ENCODE measurements around the gene LINGO1. TPM values are rescaled to one million over a fixed set of nuclear protein-coding genes. Genes with fewer than 3 reads are reported as not detected.

LINGO1 gene
- total and polyA plus RNA-seq, 2 donors (not counting 1 experiment from before 2014, with no cell fraction given) = 0.05 TPM; not detected in 1

GRCh38 chr15:77666296-77666660 is 33.6 kb upstream of the LINGO1 start:
- H3K4me2 ChIP-seq (ENCODE audit: extremely low read depth, insufficient read depth, low read length) = no peak overlapping the region
- no peak for TF ChIP-seq EZH2 (IDR thresholded peaks at IDR 0.05; ENCODE audit: low read length, missing control alignments)
- DNase-seq (ENCODE audit: low read depth in 2 of 2) = no peak
- H3K36me3 ChIP-seq (ENCODE audit: control insufficient read depth, insufficient read depth, low read length) = no peaks in the 10 kb centered on the region
- no peaks in the 10 kb centered on the region for H3K4me1 ChIP-seq (ENCODE audit: control insufficient read depth, extremely low read depth, insufficient read depth, low read length)
- H3K9ac ChIP-seq (ENCODE audit: insufficient read depth, low read length) = no peak overlapping the region
- no peak overlapping the region for H3K4me3 ChIP-seq (replicated peaks in 1 of 4; ENCODE audit: control extremely low read depth in 1 of 4, insufficient read depth in 1 of 4, low read depth in 3 of 4, low read length in 4 of 4)
- H3K27me3 ChIP-seq (ENCODE audit: control insufficient read depth, insufficient read depth, low read length) = peaks cover 6% of the 10 kb centered on the region
- H3K79me2 ChIP-seq (ENCODE audit: control insufficient read depth, insufficient read depth, low read length) = no peaks in the 10 kb centered on the region
- no peaks in the 10 kb centered on the region for H4K20me1 ChIP-seq (ENCODE audit: control insufficient read depth, extremely low read depth, insufficient read depth, low read length)
- no peak overlapping the region for H2AFZ ChIP-seq (ENCODE audit: low read length)
- no peak overlapping the region for H3K27ac ChIP-seq (ENCODE audit: insufficient read depth, low read length)
- no peaks in the 10 kb centered on the region for H3K9me3 ChIP-seq (ENCODE audit: control insufficient read depth, insufficient read depth, low read depth, low read length)

DNA sequence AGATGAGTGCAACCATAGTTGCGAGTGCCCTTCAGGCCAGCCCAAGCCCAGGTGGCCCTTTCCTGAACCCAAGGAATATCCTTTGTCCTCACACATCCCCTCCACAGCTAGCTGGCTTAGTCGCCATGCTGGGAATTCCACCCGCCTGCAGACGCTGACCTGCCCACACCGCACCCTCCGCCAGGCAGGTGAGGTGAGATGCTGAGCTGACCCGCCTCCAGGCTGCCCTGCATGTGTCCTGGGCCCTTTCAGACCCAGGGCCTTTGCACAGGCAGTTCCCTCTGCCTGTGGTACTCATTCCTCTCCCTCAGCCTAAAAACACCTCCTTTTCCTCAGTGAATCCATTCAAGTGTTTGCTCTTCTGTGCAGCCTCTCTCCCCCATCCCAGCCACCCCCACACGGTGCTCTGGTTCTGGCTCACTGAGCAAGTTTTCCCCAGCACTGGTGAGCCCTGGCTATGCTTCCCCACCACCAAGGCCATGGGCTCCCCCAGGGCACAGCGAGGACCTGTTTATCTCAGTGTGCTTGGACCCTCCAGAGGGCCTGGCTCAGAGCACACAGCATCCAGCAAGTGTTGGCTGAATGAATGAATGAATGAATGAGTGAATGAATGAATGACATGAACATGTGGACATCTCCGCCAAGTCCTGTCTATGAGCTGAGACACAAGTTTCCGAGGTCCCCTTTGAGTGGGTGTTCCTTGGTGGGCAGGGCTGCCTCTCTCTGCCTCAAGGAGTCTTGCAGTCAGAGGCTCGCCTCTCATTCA is 33.0 kb upstream of the LINGO1 start:
- no peak overlapping the region for H3K4me2 ChIP-seq (ENCODE audit: extremely low read depth, insufficient read depth, low read length)
- no peak overlapping the region for H2AFZ ChIP-seq (ENCODE audit: low read length)
- TF ChIP-seq EZH2 (IDR thresholded peaks at IDR 0.05; ENCODE audit: low read length, missing control alignments) = no peak
- TF ChIP-seq CTCF (conservative IDR thresholded peaks at IDR 0.05 in 1 of 2, IDR thresholded peaks at IDR 0.05 in 1 of 2; ENCODE audit: low read depth in 1 of 2, low read length in 2 of 2) = no peak
- no peaks in the 10 kb centered on the region for H3K9me3 ChIP-seq (ENCODE audit: control insufficient read depth, insufficient read depth, low read depth, low read length)
- peaks cover 6% of the 10 kb centered on the region for H3K27me3 ChIP-seq (ENCODE audit: control insufficient read depth, insufficient read depth, low read length)
- no peak overlapping the region for H3K4me3 ChIP-seq (replicated peaks in 1 of 4; ENCODE audit: control extremely low read depth in 1 of 4, insufficient read depth in 1 of 4, low read depth in 3 of 4, low read length in 4 of 4)
- no peak overlapping the region for H3K9ac ChIP-seq (ENCODE audit: insufficient read depth, low read length)
- no peaks in the 10 kb centered on the region for H3K36me3 ChIP-seq (ENCODE audit: control insufficient read depth, insufficient read depth, low read length)
- no peaks in the 10 kb centered on the region for H4K20me1 ChIP-seq (ENCODE audit: control insufficient read depth, extremely low read depth, insufficient read depth, low read length)
- no peak for DNase-seq (ENCODE audit: low read depth in 2 of 2)
- H3K79me2 ChIP-seq (ENCODE audit: control insufficient read depth, insufficient read depth, low read length) = no peaks in the 10 kb centered on the region
- H3K4me1 ChIP-seq (ENCODE audit: control insufficient read depth, extremely low read depth, insufficient read depth, low read length) = no peaks in the 10 kb centered on the region
- no peak overlapping the region for H3K27ac ChIP-seq (ENCODE audit: insufficient read depth, low read length)

- H3K4me3 ChIP-seq (replicated peaks in 1 of 4; ENCODE audit: control extremely low read depth in 1 of 4, insufficient read depth in 1 of 4, low read depth in 3 of 4, low read length in 4 of 4) = no peak overlapping the region
- peaks cover 6% of the 10 kb centered on the region for H3K27me3 ChIP-seq (ENCODE audit: control insufficient read depth, insufficient read depth, low read length)
- H3K36me3 ChIP-seq (ENCODE audit: control insufficient read depth, insufficient read depth, low read length) = no peaks in the 10 kb centered on the region
- no peaks in the 10 kb centered on the region for H3K4me1 ChIP-seq (ENCODE audit: control insufficient read depth, extremely low read depth, insufficient read depth, low read length)
- no peaks in the 10 kb centered on the region for H3K9me3 ChIP-seq (ENCODE audit: control insufficient read depth, insufficient read depth, low read depth, low read length)
- no peaks in the 10 kb centered on the region for H4K20me1 ChIP-seq (ENCODE audit: control insufficient read depth, extremely low read depth, insufficient read depth, low read length)
- no peak overlapping the region for H3K27ac ChIP-seq (ENCODE audit: insufficient read depth, low read length)
- no peaks in the 10 kb centered on the region for H3K79me2 ChIP-seq (ENCODE audit: control insufficient read depth, insufficient read depth, low read length)
- no peak for DNase-seq (ENCODE audit: low read depth in 2 of 2)
- no peak for TF ChIP-seq CTCF (conservative IDR thresholded peaks at IDR 0.05 in 1 of 2, IDR thresholded peaks at IDR 0.05 in 1 of 2; ENCODE audit: low read depth in 1 of 2, low read length in 2 of 2)
- TF ChIP-seq EZH2 (IDR thresholded peaks at IDR 0.05; ENCODE audit: low read length, missing control alignments) = no peak
- no peak overlapping the region for H2AFZ ChIP-seq (ENCODE audit: low read length)
- H3K4me2 ChIP-seq (ENCODE audit: extremely low read depth, insufficient read depth, low read length) = no peak overlapping the region
- no peak overlapping the region for H3K9ac ChIP-seq (ENCODE audit: insufficient read depth, low read length)
Measured at GRCh38 chr15:77664428-77664827, 31.7 kb upstream of the LINGO1 start.

All from fibroblast of lung (primary cell).